K562 (cell line): Measurements from ENCODE around the gene HES3. TPM values are rescaled to one million over a fixed set of nuclear protein-coding genes. Genes with fewer than 3 reads are reported as not detected.

Experiments used
- BRCA1 ChIP-seq, 2 experiments: fragments of 450-650 bp in 1 of 2; sonication (generic) in 1 of 2; formaldehyde crosslinking in 1 of 2; IDR thresholded peaks; 2 replicates each; pipeline versions ENCODE4 v1.5.0 to v1.6.1; 2017 to 2020; ENCODE audit warnings: mild to moderate bottlenecking in 1 of 2, missing genetic modification reagents in 1 of 2
- EZH2 ChIP-seq: IDR thresholded peaks from 2 replicates; pipeline ENCODE4 v1.6.1; 2012; ENCODE audit warnings: low read depth, mild to moderate bottlenecking, inconsistent platforms, low read length, borderline replicate concordance
- PHB2 ChIP-seq: fragments of 450-650 bp; IDR thresholded peaks from 2 replicates; pipeline ENCODE4 v1.6.1; 2017; ENCODE audit warnings: low read depth
- SAFB2 ChIP-seq: fragments of 200-400 bp; formaldehyde crosslinking; IDR thresholded peaks from 2 replicates; pipeline ENCODE4 v1.6.1; 2018; ENCODE audit warnings: borderline replicate concordance, low read length, low read depth, moderate library complexity; ENCODE audit not compliant: severe bottlenecking
- ZFP1 ChIP-seq: fragments of 450-650 bp; formaldehyde crosslinking; IDR thresholded peaks from 2 replicates; pipeline ENCODE4 v1.4.0; 2020; ENCODE audit warnings: mild to moderate bottlenecking, mixed read lengths
- ZMIZ1 ChIP-seq, 2 experiments: fragments of 150-350 bp in 1 of 2; IDR thresholded peaks; 2 replicates each; pipeline ENCODE4 v1.6.1; 2012 to 2016; ENCODE audit warnings: low read depth in 2 of 2, low read length in 2 of 2, mild to moderate bottlenecking in 1 of 2, moderate library complexity in 1 of 2
- ZNF407 ChIP-seq: fragments of 450-650 bp; IDR thresholded peaks from 2 replicates; pipeline ENCODE4 v1.6.1; 2016; ENCODE audit warnings: low read depth
- ZNF41 ChIP-seq: fragments of 250-450 bp; sonication (Bioruptor Pico); conservative IDR thresholded peaks from 2 replicates; pipeline ENCODE4 v1.4.0; 2020; ENCODE audit warnings: mild to moderate bottlenecking
- ZNF449 ChIP-seq: fragments of 250-450 bp; sonication (Bioruptor Pico); IDR thresholded peaks from 2 replicates; pipeline ENCODE4 v1.8.0; 2022; ENCODE audit warnings: moderate library complexity, mild to moderate bottlenecking, inconsistent platforms
- polyA plus RNA-seq, 8 experiments: library from polyadenylated mRNA; depleted of rRNA in 4 of 8; stranded (reverse) in 5 of 8; unstranded in 3 of 8; fragments of >200 nt; fragmentation: Nextera tagmentation in 2 of 8; fragmentation: Illumina TruSeq in 1 of 8; extraction: Ambion mirVana in 2 of 8; extraction: Trizol in 1 of 8; gene quantifications; 2 replicates each; pipeline versions ENCODE4 v1.2.1 to v1.2.3, GENCODE V29; 2011 to 2014; ENCODE audit warnings: inconsistent platforms in 1 of 8, missing spikeins in 1 of 8
- total RNA-seq, 7 experiments: library from RNA; depleted of rRNA in 6 of 7; stranded (reverse); fragments of >200 nt in 6 of 7; fragmentation: Illumina TruSeq in 2 of 7; extraction: Trizol in 2 of 7; gene quantifications; 2 replicates each; pipeline versions ENCODE4 v1.2.1 to v1.2.3, GENCODE V29; 2011 to 2021; ENCODE audit warnings: low replicate concordance in 1 of 7

The HES3 gene
- total and polyA plus RNA-seq, 9 of the 15 experiments (the other 6 are each of a cell fraction or from before 2014, with no cell fraction given) = not detected

GRCh38 chr1:6205849-6206519 lies 38.0 kb upstream of the HES3 start, which contains the start of gene RNF207 (continued):
- TF ChIP-seq ZNF407 = no peak
- TF ChIP-seq PHB2 = no peak
- TF ChIP-seq SAFB2 = no peak
- no peak for TF ChIP-seq ZFP1
- TF ChIP-seq ZNF449 = no peak
- no peak for TF ChIP-seq BRCA1 (IDR thresholded peaks at IDR 0.05)
- TF ChIP-seq BRCA1 (CRISPR knock-in tag; IDR thresholded peaks at IDR 0.05) = no peak
- TF ChIP-seq ZNF41 (CRISPR knock-in tag) = no peak
- TF ChIP-seq ZMIZ1 (IDR thresholded peaks at IDR 0.05; ENCODE audit: low read depth in 2 of 2, low read length in 2 of 2) = no peak
- no peak for TF ChIP-seq EZH2
